HG02884 (cell line): ENCODE measurements around the gene TAF4B.
"Not testable (repeated sequence)": the region's sequence is repeated elsewhere in the genome, so short reads cannot be mapped to it uniquely, and the experiment has no call there.

Experiments used
- ATAC-seq: cut with Tn5 transposase; IDR thresholded peaks from one replicate; pipeline ENCODE4 v1.9.1; 2021; ENCODE audit warnings: mild to moderate bottlenecking, moderate library complexity; ENCODE audit not compliant: unreplicated experiment

TAF4B gene

DNA sequence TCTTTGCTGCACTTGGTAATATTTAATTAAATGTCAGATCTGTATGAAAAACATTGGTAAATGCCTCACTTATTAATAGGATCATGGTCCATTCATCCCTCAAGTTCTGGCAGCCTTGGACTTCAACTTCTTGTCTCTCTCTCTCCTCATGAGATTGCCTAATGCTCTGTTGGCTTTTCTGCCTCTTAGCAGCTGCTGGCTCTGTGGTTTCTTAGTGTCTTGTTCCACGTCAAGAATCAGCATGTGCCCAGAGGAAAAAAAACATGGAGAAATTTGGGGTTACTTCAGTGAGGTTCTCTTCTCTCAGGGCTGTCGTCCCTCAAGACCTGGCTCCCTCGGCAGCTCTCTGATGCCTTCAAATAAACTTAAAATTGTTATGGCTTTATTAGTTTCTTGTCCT is 75.4 kb downstream of the TAF4B start:
- ATAC-seq, result no peak

DNA sequence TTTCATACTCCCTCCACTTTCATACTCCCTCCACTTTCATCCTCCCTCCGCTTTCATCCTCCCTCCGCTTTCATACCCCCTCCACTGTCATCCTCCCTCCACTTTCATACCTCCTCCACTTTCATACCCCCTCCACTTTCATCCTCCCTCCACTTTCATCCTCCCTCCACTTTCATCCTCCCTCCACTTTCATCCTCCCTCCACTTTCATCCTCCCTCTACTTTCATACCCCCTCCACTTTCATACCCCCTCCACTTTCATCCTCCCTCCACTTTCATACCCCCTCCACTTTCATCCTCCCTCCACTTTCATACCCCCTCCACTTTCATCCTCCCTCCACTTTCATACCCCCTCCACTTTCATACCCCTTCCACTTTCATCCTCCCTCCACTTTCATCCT is 77.0 kb downstream of the TAF4B start:
- not testable (repeated sequence) for ATAC-seq

- ATAC-seq, result no peak
Measured at GRCh38 chr18:26304511-26304910, 78.3 kb downstream of the TAF4B start.

DNA sequence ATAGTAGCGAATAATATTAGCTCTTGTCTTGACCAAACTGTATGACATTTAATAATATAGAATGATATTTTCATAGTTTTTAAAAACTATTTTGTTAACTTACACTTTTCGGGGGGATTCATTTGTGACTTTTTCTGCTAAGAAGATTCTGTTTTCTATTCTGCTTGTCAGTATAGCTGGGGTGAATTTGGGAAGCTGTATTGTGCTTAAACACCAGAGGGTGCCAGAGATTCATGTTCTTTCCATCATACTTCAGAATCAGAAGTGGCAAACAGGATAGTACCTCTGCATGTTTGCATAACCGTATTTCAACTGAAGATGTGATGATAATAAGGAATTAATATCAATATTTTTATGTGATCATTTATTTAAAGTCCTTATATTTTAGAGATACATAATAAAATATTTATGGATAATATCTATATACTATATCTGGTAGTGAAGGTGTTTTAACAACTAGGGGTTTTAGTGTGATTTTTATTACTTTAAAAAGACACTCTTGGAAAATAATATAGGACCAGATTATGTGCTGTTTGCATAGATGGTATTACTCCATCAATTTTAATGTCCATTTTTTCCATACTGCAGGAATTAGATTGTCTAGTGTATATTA is 81.0 kb downstream of the TAF4B start:
- peak; percentile 83 for ATAC-seq

DNA sequence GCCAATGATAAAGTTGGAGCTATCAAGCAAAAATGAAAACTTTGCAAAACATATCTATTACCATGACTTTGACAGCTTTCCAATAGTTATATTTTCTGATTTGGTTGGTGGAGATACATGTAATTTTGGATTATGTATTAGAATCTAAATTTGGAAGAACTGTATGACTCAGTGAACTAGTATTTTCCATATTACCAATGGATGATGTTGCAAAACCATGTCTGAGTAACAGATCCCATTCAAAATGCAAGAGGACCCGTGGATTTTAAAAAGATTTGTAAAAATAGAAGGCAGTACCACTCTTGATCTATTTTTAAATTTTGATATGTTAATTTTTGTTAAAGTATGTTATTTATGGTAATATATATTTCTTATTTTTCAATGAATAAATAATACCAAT is 83.0 kb downstream of the TAF4B start:
- ATAC-seq, result no peak

DNA sequence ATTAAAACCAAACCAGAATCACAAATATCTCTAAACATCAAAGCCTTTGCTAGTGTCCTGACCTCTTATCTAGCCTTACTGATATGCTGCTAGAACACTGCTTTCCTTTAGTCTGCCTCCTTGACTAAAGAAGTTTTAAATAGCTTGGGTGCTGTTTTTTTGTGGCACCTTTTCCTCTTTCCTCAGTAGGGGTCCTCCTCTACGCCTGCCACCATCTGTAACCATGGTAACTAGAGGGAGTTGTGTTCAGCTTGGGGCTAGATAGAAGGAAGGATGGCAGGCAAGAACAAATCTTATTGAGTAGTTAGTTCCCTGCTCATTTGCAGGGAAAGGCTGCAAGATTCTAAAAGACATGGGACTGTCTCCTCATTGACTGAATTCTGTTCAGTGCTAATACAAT is 86.0 kb downstream of the TAF4B start:
- ATAC-seq, result no peak

DNA sequence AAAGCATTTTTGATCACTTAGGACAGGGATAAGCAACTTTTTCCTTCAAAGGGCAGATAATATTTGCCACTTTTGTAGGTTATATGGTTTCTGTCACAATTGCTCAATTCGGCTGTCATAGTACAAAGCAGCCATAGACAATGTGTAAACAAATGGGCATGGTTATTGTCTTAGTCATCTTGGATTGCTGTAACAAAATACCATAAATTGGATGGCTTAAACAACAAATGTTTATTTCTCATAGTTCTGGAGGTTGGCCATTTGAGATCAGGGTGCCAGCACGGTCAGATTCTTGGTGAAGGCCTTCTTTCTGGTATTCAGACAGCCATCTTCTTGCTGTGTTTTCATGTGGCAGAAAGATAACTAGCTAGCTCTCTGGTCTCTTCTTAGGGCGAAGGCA is 91.2 kb downstream of the TAF4B start:
- ATAC-seq, result no peak

DNA sequence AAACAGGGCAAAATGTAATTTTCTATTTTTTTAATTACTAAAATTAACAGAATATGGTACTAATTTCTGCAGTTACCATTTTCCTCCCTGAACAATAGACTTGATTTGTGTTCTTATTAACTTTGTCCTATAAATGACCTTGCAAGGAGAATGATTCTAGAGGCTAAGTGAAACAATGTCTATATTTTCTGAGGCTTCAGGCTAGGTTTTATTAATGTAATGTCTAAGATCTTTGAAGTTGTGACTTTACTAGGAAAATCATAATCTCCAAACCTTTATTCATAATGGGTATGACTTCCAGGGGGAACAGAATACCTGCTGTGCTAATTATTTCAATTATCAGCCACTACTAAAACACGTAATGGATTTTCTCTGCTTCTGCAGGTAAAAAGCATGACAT is 94.4 kb downstream of the TAF4B start:
- ATAC-seq, result no peak

DNA sequence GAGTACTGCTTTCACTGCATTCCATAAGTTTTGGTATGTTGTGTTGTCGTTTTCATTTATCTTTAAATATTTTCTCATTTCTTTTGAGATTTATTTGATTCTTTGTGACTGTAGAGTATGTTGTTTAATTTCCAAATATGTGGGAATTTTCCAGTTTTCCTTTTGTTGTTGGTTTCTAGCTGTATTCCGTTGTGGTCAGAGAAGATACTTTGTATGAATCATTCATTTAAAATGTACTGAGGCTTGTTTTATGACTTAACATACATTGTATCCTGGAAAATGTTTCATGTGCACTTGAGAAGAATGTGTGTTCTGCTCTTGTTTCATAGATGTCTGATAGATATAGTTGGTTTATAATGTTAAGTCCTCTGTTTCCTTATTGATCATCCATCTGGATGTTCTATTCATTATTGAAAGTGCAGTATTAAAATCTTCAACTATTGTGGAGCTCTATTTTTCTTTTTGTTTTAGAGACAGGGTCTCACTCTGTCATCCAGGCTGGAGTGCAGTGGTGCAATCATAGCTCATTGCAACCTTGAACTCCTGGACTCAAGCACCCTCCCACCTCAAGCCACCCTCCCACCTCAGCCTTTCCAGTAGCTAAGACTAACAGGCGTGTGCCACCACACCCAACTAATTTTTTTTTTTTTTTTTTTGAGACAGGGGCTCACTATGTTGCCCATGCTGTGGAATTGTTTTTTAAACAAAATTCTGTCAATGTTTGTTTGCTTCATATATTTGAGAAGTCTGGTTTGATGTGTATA is 96.8 kb downstream of the TAF4B start:
- ATAC-seq, result no peak

DNA sequence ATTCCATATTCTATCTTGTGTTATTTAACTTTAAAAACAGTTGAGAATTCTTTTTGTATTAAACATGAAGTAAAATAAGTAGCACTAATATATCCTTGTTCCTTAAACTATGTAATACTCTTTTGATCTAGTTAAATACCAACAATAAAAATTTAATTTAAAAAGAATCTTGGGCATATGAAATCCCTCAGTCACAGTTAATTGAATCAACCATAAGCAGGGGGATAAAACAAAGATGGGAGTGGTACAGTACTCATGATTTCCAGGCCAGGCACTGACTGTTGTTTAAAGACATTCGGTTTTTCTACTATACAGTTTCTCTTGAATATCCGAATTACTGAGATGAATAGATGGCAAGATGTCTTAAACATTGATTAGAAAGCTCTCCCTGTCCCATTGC is 99.5 kb downstream of the TAF4B start:
- no peak for ATAC-seq

DNA sequence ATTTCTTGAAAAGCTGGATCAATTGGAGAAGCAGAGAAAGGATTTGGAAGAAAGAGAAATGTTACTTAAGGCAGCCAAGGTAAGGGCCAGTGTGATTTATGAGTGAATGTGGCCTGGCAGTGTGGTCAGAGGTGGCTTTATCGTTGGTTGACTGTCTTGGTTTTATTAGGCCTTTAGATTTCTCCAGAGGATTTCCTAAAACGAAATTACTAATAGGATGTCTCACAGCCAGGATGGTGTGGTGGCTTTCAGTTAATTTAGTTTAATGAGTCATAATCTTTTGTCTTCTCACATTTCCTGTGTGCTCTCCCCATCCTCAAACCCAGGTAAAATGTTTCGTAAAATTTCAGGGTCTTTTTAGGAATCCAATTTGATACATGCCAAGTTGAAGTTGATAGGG is 100.8 kb downstream of the TAF4B start:
- ATAC-seq, result no peak

DNA sequence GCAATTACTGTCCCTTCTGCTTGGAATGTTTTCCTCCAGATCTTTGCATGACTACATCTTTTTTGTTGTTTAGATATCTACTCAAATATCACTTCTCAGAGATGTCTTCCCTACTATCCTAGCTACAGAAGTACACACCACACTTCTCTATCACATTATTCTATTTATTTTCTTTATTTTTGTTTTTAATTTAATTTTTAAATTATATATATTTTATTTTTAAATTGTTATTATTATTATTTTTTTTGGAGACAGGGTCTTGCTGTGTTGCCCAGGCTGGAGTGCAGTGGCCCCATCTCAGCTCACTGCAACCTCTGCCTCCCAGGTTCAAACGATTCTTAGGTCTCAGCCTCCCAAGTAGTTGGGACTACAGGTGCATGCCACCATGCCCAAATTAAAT is 106.7 kb downstream of the TAF4B start:
- no peak for ATAC-seq

DNA sequence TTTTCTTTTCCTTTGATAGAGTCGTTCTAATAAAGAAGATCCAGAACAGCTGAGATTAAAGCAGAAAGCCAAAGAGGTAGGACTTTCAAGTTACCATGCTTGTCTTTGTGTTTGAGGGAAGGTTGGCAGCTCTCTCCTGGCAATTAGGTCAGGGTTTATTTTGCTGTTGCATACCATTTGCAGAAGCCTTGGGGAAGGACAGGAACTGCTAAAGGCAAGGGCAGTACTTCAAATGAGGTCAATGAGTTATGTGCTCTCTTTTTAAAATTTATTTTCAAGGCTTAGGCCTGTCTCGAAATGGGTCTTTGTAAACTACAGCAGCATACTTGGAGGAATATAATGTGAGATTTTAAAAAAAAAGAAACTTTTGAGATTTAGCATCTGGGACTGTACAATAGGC is 108.9 kb downstream of the TAF4B start:
- ATAC-seq, result no peak

DNA sequence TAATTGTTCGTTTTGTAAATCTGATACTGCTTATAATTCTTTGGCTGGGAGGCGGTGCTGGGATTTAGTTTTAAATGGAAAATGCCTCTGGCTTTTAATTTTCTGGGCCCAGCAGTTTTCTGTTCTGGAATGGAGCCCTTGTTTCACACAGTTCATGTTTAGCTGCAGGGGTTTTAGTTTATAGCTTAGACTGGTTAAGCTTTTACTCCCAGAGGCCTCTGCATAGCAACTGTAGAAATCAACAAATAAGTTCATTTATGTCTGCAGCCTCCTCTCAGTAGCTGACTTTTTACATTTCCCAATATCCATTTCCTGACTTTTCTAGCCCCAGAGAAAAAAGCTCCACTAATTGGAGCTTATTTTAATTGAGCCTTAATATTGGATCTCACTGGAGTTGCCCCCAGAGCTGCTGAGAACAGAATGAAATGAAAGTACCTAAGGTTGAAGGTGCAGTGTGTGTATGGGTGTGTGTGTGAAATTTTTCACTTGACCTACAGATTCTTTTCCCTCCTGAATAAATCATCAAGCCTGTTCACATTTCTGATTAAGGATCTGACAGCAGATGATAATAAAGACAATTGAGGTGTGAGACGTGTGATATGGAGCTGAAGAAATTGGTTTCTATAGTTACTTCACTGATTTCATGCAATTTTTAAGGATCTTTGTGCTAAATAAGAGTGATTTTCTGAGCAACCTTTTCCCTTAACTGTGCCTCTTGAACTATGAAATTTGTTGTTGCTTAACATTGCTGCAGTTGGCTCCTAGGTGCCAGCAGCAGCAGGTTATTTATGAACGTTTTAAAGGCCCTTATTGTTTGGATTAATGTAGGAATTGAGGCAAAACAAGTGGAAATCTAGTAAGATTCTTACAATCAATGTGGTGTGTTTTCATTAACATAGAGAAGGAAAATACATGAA is 109.6 kb downstream of the TAF4B start:
- no peak for ATAC-seq

- ATAC-seq, result no peak
Measured at GRCh38 chr18:26336572-26336971, 110.3 kb downstream of the TAF4B start.

DNA sequence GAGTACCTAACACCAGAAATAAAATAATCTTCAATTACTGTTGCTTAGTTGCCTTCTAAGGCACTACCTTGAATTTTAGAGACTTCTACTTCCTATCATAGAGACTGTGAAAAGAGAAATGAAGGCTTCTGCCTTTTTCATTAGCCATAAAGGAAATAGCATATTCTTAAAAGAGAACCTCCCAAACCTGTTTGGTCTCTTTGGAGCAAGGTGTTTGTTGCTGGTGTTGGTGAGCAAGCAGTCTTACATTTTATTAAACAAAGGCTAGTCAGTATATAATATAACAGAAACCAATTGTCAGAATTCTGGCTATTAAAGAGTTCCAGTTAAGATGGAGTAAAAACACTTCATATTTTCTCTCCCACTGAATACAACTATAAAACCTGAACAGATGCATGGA is 116.4 kb downstream of the TAF4B start:
- no peak for ATAC-seq

DNA sequence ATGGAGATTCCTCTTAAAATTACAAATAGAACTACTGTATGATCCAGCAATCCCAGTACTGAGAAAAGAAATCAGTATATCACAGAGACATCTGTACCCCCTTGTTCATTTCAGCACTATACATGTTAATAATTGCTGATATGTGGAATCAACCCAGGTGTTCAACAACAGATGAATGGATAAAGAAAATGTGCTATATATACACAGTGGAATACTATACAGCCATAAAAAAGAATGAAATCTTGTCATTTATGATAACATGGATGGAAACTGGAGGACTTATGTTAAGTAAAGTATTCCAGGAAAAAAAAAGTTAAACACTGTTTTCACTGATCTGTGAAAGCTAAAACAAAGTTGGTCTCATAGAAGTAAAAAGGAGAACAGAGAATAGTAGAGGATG is 124.7 kb downstream of the TAF4B start:
- ATAC-seq, result no peak

DNA sequence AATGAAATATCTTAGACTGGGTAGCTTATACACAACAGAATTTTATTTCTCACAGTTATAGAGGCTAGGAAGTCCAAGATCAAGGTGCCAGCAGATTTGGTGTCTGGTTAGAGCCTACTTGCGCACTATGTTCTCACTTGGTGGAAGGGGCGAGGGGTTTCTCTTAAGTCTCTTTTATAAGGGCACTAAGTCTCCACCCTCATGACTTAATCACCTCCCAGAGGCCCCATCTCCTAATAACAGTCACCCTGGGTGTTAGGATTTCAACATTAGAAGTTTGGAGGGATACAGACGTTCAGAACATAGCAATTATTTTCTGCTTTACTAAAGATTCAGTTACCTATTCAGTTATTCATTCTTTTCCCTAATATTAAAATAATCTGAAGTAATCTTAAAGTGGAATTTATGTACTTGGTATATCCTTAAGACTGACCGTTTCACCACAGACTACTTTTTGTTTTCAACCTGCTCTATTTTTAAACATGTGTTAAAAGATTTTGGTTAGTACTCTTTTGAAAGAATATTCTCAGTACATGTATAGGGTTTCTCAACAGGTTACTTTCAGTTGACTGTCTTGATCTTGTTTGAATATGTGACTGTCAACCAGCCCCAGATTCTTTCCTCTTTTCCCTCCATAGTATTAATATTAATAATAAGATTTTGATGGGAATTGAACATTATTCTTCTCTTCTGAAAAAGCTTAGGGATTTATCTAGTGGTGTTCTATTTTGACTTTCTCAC is 130.0 kb downstream of the TAF4B start:
- peak; percentile 65 for ATAC-seq

- ATAC-seq, result peak; percentile 58
Measured at GRCh38 chr18:26357960-26358359, 131.7 kb downstream of the TAF4B start.

GRCh38 chr18:26362021-26362420 is 135.8 kb downstream of the TAF4B start:
- no peak for ATAC-seq

- no peak for ATAC-seq
Measured at GRCh38 chr18:26367425-26367824, 141.2 kb downstream of the TAF4B start.
